ENCODE data around the gene ZFR. TPM values are rescaled to one million over a fixed set of nuclear protein-coding genes. Genes with fewer than 3 reads are reported as not detected.
"Not testable (repeated sequence)": the region's sequence is repeated elsewhere in the genome, so short reads cannot be mapped to it uniquely, and the experiment has no call there.

The ZFR gene
- total RNA-seq, 2 experiments from 2014 or later, result 58.8 to 61.0 TPM

DNA sequence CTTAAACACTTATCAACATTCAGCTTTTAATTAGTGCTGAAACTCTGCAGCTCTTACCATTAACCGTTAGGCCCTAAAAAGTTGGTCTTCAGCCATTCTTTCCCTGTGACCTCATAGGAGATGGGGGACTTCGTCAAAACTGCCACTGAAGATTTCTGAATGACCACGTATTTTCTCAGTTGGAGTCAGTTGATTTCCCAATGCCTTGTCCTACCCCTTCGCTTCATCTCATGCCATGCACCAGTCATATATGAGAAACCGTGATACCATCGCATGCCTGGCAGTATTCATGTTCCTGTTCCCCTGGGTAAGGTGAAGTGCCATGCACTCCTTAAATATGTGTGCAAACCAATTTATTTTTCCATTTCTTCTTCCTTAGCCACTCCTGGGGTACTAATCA is 10.8 kb upstream of the ZFR start:
- CTCF ChIA-PET, result no interaction called here

GRCh38 chr5:32454821-32455220 is 10.3 kb upstream of the ZFR start:
- no peak overlapping the region for H3K4me3 Mint-ChIP-seq
- Histone ChIP-seq H3K36me3 (ENCODE audit: insufficient read depth, low read length) (no peaks in the 10 kb centered on the region), H3K4me3 (ENCODE audit: low read length) (no peak overlapping the region), H3K9me3 (ENCODE audit: control insufficient read depth in 1 of 2, insufficient read depth in 1 of 2, low read length in 2 of 2) (peaks cover 0 to 7% of the 10 kb centered on the region in 2 experiments), H3K4me1 (ENCODE audit: insufficient read depth, low read length) (no peaks in the 10 kb centered on the region), H3K27ac (ENCODE audit: low read depth in 1 of 2, low read length in 2 of 2) (no peak overlapping the region), H3K27me3 (ENCODE audit: control insufficient read depth in 1 of 2, insufficient read depth in 2 of 2, low read length in 2 of 2) (peaks cover 0 to 2% of the 10 kb centered on the region in 2 experiments)
- no peaks in the 10 kb centered on the region for H3K27me3 Mint-ChIP-seq
- no peaks in the 10 kb centered on the region for H3K36me3 Mint-ChIP-seq (ENCODE audit: low read depth)
- no peaks in the 10 kb centered on the region for H3K4me1 Mint-ChIP-seq (ENCODE audit: low read depth)
- ChIA-PET POLR2A (no interaction called here), CTCF (interaction anchor here (0.6 kb wide), 1 partner anchor 133 kb away, joined by 3 read pairs; no protein-coding TSS in a partner anchor)
- no peak overlapping the region for H3K27ac Mint-ChIP-seq
- no peak for DNase-seq
- H3K9me3 Mint-ChIP-seq, result no peaks in the 10 kb centered on the region
- intact Hi-C loops (cut with DNase I, micrococcal nuclease), result no loop called here
- no peak for ATAC-seq (ENCODE audit: poor library complexity)
- no peak for TF ChIP-seq CTCF (IDR thresholded peaks at IDR 0.05)

More for the DNA sequence above, 10.8 kb upstream of the ZFR start:
- H3K27me3 ChIP-seq (ENCODE audit: control insufficient read depth in 1 of 2, insufficient read depth in 2 of 2, low read length in 2 of 2), result peaks cover 0 to 2% of the 10 kb centered on the region in 2 experiments
- Mint-ChIP-seq H3K4me1 (ENCODE audit: low read depth) (no peaks in the 10 kb centered on the region), H3K36me3 (ENCODE audit: low read depth) (no peaks in the 10 kb centered on the region), H3K9me3 (no peaks in the 10 kb centered on the region), H3K4me3 (no peak overlapping the region), H3K27ac (no peak overlapping the region), H3K27me3 (no peaks in the 10 kb centered on the region)
- intact Hi-C loops (cut with DNase I, micrococcal nuclease), result no loop called here
- no peak for TF ChIP-seq CTCF (IDR thresholded peaks at IDR 0.05)
- DNase-seq, result no peak
- no peak overlapping the region for H3K27ac ChIP-seq (ENCODE audit: low read depth in 1 of 2, low read length in 2 of 2)
- H3K36me3 ChIP-seq (ENCODE audit: insufficient read depth, low read length), result no peaks in the 10 kb centered on the region
- no peak for ATAC-seq (ENCODE audit: poor library complexity)
- no peaks in the 10 kb centered on the region for H3K4me1 ChIP-seq (ENCODE audit: insufficient read depth, low read length)
- H3K9me3 ChIP-seq (ENCODE audit: control insufficient read depth in 1 of 2, insufficient read depth in 1 of 2, low read length in 2 of 2), result peaks cover 0 to 7% of the 10 kb centered on the region in 2 experiments
- POLR2A ChIA-PET, result no interaction called here
- no peak overlapping the region for H3K4me3 ChIP-seq (ENCODE audit: low read length)

DNA sequence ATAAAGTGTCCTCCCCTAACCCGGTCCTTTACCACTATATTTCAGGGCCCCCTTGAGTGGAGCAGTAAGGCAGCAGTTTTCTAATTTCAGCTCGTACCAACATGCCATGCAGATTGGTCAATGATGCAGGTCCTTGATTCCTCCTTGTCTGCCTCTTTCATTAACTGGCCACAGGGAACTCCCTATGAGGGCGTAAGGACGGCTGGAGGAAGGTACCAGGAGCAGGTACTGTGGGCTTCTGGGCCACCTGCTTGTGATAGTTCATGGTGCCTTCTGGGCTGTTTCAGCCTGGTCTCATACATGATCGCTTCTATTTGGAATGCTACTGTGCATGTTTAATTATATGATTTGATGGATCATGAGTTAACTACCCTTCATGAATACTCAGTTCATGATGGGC is 9.4 kb upstream of the ZFR start:
- intact Hi-C loops (cut with DNase I, micrococcal nuclease), result no loop called here
- DNase-seq (no peak), ATAC-seq (ENCODE audit: poor library complexity) (no peak)
- no peaks in the 10 kb centered on the region for H3K4me1 Mint-ChIP-seq (ENCODE audit: low read depth)
- peaks cover 0 to 2% of the 10 kb centered on the region in 2 experiments for H3K27me3 ChIP-seq (ENCODE audit: control insufficient read depth in 1 of 2, insufficient read depth in 2 of 2, low read length in 2 of 2)
- ChIA-PET POLR2A (interaction anchor here (0.6 kb wide), 1 partner anchor 47 kb away, joined by 3 read pairs; no protein-coding TSS in a partner anchor), CTCF (interaction anchor here (0.7 kb wide), 1 partner anchor 18 kb away, joined by 3 read pairs; no protein-coding TSS in a partner anchor)
- no peaks in the 10 kb centered on the region for H3K4me1 ChIP-seq (ENCODE audit: insufficient read depth, low read length)
- no peaks in the 10 kb centered on the region for H3K27me3 Mint-ChIP-seq
- H3K4me3 Mint-ChIP-seq, result no peak overlapping the region
- no peaks in the 10 kb centered on the region for H3K36me3 ChIP-seq (ENCODE audit: insufficient read depth, low read length)
- no peaks in the 10 kb centered on the region for H3K36me3 Mint-ChIP-seq (ENCODE audit: low read depth)
- no peak for TF ChIP-seq CTCF (IDR thresholded peaks at IDR 0.05)
- H3K9me3 Mint-ChIP-seq, result no peaks in the 10 kb centered on the region
- H3K9me3 ChIP-seq (ENCODE audit: control insufficient read depth in 1 of 2, insufficient read depth in 1 of 2, low read length in 2 of 2), result peaks cover 0 to 6% of the 10 kb centered on the region in 2 experiments
- no peak overlapping the region for H3K27ac Mint-ChIP-seq
- H3K27ac ChIP-seq (ENCODE audit: low read depth in 1 of 2, low read length in 2 of 2), result no peak overlapping the region
- H3K4me3 ChIP-seq (ENCODE audit: low read length), result no peak overlapping the region

DNA sequence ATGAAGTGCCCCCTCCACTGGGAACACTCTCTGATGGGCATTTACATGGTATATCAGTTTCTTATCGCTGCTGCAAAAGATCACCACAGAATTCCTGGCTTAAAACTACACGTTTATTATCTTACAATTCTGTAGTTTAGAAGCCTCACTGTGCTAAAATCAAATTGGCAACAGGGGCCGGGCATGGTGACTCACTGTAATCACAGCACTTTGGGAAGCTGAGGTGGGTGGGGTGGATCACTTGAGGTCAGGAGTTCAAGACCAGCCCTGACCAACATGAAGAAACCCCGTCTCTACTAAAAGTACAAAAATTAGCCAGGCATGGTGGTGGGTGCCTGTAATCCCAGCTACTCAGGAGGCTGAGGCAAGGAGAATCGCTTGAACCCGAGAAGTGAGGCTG is 7.8 kb upstream of the ZFR start:
- H3K36me3 Mint-ChIP-seq (ENCODE audit: low read depth); H3K9me3 Mint-ChIP-seq; H3K4me3 Mint-ChIP-seq; CTCF ChIA-PET; intact Hi-C loops (cut with DNase I, micrococcal nuclease); H3K4me3 ChIP-seq (ENCODE audit: low read length); H3K4me1 Mint-ChIP-seq (ENCODE audit: low read depth); H3K4me1 ChIP-seq (ENCODE audit: insufficient read depth, low read length); POLR2A ChIA-PET; H3K27me3 ChIP-seq (ENCODE audit: control insufficient read depth in 1 of 2, insufficient read depth in 2 of 2, low read length in 2 of 2); H3K27ac Mint-ChIP-seq; H3K36me3 ChIP-seq (ENCODE audit: insufficient read depth, low read length); H3K27ac ChIP-seq (ENCODE audit: low read depth in 1 of 2, low read length in 2 of 2); H3K9me3 ChIP-seq (ENCODE audit: control insufficient read depth in 1 of 2, insufficient read depth in 1 of 2, low read length in 2 of 2); ATAC-seq (ENCODE audit: poor library complexity); H3K27me3 Mint-ChIP-seq; DNase-seq: not testable (repeated sequence)

All from CD4-positive, alpha-beta T cell (primary cell).